Femur (tissue), 1 donor: Measurements from ENCODE around the gene ESPNL.

ENCODE experiments used
- DNase-seq: peaks from one replicate; pipeline ENCODE4 v3.0.0-alpha.2; 2017

Gene ESPNL

GRCh38 chr2:238130696-238131628, 30.8 kb downstream of the ESPNL start:
- no peak for DNase-seq

DNA sequence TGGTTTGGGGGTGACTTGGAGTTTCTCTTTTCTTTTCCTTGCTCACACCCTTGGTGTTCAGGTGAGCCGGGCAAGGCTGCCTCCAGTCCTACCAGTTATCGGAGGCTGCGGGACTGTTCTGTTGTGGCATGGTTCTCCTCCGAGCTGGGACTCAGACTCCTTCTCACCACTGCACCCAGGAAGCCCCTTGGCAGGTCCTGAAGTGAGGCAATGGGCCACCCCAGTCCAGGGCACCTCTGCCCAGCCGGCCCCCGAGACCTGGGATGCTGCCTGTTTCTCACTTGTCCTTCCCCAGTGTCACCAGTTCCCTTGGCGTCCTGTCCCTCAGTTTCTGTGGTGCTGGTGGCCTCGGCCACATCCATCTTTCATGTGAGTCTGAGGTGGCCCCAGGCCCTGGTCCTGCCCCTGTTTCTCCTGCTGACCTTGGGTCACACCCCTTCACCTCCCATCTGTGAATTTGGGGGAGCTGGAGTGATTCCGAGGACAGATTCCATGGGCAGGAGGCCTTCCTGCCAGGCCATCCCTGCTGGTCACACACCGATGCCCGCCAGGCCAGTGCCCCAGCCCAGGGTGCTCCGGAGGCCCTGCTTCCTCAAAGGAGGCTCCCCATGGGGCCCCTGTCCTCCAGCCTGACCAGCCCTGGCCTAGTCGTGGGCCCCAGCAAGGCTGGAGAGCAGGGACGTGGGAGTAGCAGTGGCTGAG, 31.8 kb downstream of the ESPNL start:
- no peak for DNase-seq

- no peak for DNase-seq
Observed at GRCh38 chr2:238132463-238133450, 32.6 kb downstream of the ESPNL start.

DNA sequence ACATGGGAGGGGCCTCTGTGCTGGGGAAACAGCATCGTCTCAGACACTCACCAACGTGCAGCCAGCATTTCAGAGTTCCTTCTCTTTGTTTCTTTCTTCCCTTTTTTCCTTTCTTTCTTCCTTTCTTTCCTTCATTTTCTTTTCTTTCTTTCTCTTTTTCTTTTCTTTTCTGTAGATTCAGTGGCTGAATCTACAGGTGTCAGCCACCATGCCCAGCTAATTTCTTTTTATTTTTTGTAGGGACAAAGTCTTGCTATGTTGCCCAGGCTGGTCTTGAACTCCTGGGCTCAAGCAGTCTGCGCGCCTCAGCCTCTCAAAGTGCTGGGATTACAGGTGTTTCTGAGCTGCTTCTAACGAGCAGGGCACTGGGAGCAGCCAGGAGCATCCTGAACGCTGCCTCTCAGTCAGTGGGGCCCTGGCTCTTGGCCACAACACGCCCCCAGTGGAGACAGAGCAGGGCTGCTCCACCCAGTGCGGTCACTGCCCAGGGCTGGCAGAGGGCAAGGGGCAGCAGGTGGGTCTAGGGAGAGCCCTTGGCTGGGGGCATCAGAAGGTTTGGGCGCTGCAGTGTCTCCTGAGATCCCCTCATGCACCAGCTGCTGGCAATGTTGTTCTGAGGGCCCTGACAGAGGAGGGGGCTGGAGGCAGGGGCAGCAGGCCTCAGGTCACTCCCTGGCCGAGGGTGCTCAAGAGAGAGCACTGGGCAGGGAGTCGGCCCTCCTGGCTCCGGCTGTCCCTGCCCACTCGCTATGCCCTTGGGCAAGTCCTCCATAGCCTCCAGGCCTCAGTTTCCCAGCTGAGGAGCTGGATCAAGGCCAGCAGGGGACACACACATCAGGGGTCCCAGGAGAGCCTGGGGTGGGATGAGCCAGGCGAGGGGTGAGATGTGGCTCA, 33.6 kb downstream of the ESPNL start:
- no peak for DNase-seq

GRCh38 chr2:238134393-238134785, 34.2 kb downstream of the ESPNL start:
- no peak for DNase-seq

GRCh38 chr2:238135601-238136150, 35.5 kb downstream of the ESPNL start:
- DNase-seq, result no peak

DNA sequence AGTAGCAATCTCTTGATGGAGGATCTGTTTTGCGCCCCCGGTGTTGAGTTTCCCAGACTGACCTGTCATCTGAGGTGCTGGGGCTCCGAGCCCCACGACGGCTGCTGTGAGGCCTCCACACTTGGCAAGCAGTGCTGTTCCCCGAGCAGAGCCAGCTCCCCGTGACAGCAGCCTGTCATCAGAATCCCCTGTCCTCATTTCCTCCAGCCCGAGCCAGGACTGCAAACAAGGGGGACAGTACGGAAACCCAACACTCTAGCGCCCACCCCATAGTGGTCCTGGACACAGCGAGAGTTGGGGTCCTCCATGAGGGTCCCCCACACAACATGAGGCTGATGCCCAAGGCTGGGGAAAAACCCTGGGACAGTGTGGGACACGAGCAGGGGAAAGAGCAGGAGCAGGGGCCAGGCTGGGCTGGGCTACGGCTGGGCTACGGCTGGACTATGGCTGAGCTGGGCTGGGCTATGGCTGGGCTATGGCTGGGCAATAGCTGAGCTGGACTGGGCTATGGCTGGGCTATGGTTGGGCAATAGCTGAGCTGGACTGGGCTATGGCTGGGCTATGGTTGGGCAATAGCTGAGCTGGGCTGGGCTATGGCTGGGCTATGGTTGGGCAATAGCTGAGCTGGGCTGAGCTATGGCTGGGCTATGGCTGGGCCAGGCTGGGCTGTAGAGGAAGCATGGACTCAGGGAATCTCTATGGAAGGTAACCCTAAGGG, 36.8 kb downstream of the ESPNL start:
- DNase-seq, result no peak

- DNase-seq, result no peak
Observed at GRCh38 chr2:238137885-238138284, 37.7 kb downstream of the ESPNL start.

DNA sequence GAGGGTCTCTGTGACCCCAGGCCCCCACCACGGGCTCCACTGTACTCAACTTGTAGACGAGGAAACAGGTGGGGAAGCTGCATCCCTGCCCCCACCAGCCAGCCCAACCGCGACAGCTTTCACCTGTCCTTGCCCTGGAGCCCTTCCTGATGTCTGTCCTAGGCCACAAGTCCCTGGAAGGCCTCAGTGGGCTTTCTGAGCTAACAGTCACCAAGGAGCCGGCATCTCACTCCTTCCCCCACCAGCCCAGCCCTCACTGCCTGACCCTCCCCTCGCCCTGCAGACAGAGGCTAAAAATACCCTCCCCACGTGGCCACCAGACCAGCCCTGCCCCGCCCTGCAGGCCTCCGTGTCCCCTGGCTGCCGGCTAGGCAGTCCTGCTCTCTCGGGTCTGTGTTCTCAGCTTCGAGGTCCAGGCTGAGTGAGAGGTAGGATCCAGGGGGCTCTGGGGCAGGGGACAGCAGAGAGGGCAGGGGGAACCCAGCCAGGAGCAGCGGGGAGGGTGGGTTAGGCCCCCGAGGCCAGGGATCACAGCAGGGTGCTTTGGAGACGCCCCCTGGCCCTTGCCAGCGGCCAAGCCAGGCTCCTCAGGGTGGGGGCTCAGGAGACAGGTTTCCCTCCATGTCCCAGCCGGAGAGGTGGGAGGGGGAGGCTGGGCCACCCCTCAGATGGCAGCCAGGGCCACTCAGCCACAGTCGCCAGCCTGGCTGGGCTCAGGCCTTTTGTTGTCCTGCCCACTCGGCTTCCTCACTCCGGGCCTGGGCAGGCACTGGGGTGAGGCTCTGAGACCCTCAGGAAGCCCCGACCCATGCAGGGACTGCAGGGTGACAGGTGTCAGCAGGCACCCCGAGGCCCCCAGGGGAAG, 38.4 kb downstream of the ESPNL start, which contains the start of gene KLHL30:
TSS of gene KLHL30 (plus strand) at position 338 of the 865 bp plus-strand sequence. CDS start 2,087 bp downstream, outside the sequence.
- DNase-seq, result peak; percentile 73

DNA sequence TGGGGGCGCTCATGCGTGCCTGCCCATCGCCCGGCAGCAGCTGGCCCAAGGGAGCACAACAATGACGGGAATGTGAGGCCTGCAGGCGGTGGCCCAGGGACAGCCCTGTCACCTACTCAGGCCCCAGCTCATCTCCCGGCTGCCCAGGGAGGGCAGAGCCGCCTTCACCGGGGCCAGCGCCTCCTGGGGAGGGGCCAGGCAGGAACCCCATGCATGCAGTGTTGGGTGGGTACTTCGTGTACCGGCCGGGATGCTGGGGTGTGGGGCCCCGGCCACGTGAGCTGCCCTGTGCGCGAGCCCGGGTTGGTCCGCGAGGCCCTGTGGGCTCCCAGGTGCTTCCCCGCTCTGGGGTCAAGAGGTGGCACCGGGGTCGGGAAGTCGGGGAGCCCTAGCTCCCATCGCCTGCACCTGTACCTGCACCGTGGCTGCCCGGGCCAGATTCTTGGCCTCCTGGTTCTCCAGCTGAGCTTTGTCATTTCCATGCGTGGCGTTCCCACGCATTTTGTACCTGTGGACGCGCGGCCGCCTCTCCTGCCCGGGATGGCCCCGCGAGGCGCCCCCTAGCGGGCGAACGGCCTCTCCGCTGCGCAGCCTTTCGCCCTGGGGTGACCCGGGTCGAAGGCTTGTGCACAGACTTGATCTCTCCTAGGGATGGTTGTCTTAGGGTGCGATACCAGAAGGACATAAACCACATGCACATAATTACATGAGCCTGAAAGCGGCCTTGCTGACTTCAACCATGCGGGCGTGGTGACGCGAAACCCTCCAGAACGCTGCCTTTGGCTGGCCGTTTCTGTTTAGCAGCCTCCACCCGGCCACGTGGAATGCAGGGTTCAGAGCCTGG, 39.3 kb downstream of the ESPNL start:
- no peak for DNase-seq

GRCh38 chr2:238140040-238140439, 39.9 kb downstream of the ESPNL start:
- no peak for DNase-seq

GRCh38 chr2:238140721-238141540, 40.8 kb downstream of the ESPNL start:
- DNase-seq, result no peak

DNA sequence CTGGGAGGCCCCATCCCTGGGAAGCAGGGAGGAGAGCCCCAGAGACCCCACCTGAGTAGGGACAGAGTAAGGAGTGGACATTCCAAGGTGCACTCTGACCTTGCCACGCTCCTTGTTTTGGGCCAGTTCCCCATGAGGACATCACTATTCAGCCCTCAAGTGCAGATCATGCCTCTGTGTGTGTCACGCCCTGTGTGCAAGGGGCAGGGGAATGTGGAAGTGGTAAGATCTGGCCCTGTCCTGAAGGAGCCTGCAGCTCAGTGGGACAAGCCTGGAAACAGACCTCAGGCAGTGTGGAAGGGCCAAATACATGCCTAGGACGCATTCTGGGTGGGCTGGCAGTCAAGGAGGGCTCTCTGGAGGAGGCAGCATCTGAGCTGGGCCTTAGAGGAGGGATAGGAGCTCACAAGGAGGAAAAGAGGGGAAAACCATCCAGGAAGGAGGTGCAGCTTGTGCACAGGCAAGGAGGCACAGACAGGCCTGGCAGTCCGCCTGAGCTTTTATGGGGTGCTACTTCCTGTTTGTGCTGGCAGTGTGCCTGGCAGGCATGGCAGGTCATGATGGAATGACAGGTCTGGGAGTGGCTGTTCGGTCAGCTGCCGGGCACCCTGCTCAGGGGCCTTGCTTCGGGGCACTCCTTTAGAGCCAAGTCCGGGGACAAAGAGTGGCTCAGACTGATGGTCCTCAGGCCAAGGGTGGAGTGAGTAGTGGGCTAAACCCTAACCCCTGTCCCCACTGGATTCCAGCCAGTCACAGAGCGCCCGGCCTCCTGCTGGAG, 41.6 kb downstream of the ESPNL start:
- DNase-seq, result no peak

DNA sequence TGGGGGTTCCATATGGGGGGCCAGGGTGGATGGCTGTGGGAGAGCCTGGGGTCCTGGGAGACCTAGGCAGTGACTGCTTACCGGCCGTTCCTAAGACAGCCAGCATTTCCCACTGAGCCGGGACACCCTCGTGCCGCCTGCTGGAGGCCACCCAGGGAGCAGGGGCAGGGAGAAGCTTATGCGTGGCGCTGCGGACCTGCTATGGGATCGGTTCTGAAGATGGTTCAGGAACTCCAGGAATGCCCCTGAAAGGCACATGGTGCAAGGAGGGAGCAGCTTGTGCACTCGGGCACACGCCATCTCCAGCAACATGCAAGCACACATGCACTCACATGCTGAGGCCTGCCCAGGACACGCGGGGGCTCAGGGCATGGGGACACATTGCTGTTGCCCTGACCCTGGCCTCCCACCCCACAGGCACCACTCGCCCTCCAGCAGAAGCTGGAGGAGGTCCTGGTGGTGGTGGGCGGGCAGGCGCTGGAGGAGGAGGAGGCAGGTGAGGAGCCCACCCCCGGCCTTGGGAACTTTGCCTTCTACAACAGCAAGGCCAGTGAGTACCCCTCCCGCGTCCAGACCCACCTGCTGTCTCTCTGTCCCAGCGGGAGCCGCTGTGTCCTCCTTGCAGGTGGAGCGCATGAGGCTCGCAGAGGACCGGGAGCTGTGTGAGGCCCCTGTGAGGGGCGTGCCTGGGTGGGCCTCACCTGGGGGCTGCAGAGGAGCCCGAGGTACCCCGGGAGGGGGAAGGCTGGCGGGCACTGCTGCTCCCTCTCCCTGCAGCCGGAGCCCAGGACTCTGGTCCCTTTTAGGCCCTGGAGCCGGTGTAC, 42.5 kb downstream of the ESPNL start:
- DNase-seq, result no peak

GRCh38 chr2:238143239-238143951, 43.3 kb downstream of the ESPNL start:
- peak; percentile 65 for DNase-seq
